Measurements from ENCODE around the gene UXS1.

- TF ChIP-seq MAX (IDR thresholded peaks at IDR 0.05) (no peak), CEBPB (IDR thresholded peaks at IDR 0.05) (no peak), YY1 (IDR thresholded peaks at IDR 0.05; ENCODE audit: low read depth) (no peak), TEAD4 (IDR thresholded peaks at IDR 0.05) (no peak), NFIC (IDR thresholded peaks at IDR 0.05) (no peak), EP300 (IDR thresholded peaks at IDR 0.05; ENCODE audit: borderline replicate concordance) (no peak)
Measured at GRCh38 chr2:106108791-106109190, 85.3 kb downstream of the UXS1 start.
